PC-3 (cell line): ENCODE measurements around the gene SLC12A2.

Experiments
- EZH2 ChIP-seq: fragments of 300-600 bp; sonication (generic); IDR thresholded peaks from one replicate; pipeline ENCODE4 v1.6.1; 2017; ENCODE audit warnings: antibody characterized with exemption, mild to moderate bottlenecking, low read length; ENCODE audit not compliant: unreplicated experiment
- EZH2phosphoT487 ChIP-seq: fragments of 300-600 bp; sonication (generic); IDR thresholded peaks from 2 replicates; pipeline ENCODE4 v1.6.1; 2018; ENCODE audit warnings: mild to moderate bottlenecking, antibody characterized with exemption, low read length, borderline replicate concordance
- TF ChIP-seq, protein P1 (sequence below): fragments of 300-600 bp; sonication (generic); conservative IDR thresholded peaks from 2 replicates; pipeline ENCODE4 v1.5.1; 2017; ENCODE audit warnings: antibody characterized with exemption, low read depth, mild to moderate bottlenecking, low read length

DNA sequence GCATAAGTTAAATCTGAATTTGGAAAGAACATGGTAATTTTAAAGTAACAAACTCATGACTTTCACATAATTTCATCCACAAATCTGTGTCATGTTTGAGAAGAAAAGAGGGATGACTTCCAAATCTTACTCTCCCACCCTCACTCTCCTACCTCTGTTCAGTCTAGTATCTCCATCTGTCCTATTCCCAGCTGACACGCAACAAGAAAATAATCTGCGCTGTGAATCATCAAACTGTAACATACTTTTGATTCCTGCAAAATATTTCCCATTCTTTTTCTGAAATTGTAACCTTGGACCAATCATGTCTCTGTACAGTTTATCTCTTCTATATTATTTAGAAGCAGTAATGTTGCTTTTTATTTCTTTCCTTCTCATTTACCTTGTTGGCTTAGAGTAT is 91.4 kb downstream of the SLC12A2 start:
- TF ChIP-seq, protein P1, sequence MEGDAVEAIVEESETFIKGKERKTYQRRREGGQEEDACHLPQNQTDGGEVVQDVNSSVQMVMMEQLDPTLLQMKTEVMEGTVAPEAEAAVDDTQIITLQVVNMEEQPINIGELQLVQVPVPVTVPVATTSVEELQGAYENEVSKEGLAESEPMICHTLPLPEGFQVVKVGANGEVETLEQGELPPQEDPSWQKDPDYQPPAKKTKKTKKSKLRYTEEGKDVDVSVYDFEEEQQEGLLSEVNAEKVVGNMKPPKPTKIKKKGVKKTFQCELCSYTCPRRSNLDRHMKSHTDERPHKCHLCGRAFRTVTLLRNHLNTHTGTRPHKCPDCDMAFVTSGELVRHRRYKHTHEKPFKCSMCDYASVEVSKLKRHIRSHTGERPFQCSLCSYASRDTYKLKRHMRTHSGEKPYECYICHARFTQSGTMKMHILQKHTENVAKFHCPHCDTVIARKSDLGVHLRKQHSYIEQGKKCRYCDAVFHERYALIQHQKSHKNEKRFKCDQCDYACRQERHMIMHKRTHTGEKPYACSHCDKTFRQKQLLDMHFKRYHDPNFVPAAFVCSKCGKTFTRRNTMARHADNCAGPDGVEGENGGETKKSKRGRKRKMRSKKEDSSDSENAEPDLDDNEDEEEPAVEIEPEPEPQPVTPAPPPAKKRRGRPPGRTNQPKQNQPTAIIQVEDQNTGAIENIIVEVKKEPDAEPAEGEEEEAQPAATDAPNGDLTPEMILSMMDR, result no peak
- TF ChIP-seq EZH2 (no peak), EZH2phosphoT487 (no peak)
